GM18861 (cell line): ENCODE measurements around the gene CCDC74B.
"Not testable (repeated sequence)": the region's sequence is repeated elsewhere in the genome, so short reads cannot be mapped to it uniquely, and the experiment has no call there.

ENCODE experiments used
- ATAC-seq: cut with Tn5 transposase; IDR thresholded peaks from one replicate; pipeline ENCODE4 v1.9.1; 2021; ENCODE audit not compliant: unreplicated experiment

The CCDC74B gene

GRCh38 chr2:130102597-130103363, 42.1 kb downstream of the CCDC74B start:
- not testable (repeated sequence) for ATAC-seq
